K562 (cell line): Measurements from ENCODE around the gene MBNL2.

Experiments used
- ELF1 ChIP-seq: fragments of 200-800 bp; sonication (Bioruptor generic); IDR thresholded peaks from 2 replicates; pipeline ENCODE4 v1.6.1; 2016; ENCODE audit warnings: missing genetic modification characterization, missing compliant biosample characterization
- EZH2 ChIP-seq: IDR thresholded peaks from 2 replicates; pipeline ENCODE4 v1.6.1; 2012; ENCODE audit warnings: low read depth, mild to moderate bottlenecking, inconsistent platforms, low read length, borderline replicate concordance
- GABPA ChIP-seq: fragments of 200-800 bp; sonication (Bioruptor generic); conservative IDR thresholded peaks from 2 replicates; pipeline ENCODE4 v1.6.1; 2016; ENCODE audit warnings: low read depth, missing genetic modification characterization, missing compliant biosample characterization
- POLR2A ChIP-seq: fragments of 450-650 bp; conservative IDR thresholded peaks from 2 replicates; pipeline ENCODE4 v1.6.1; 2016
- RNF2 ChIP-seq: sonication (generic); IDR thresholded peaks from 2 replicates; pipeline ENCODE4 v1.6.1; 2016
- STAT6 ChIP-seq: sonication (generic); formaldehyde crosslinking; IDR thresholded peaks from 2 replicates; pipeline ENCODE4 v1.8.1; 2023; ENCODE audit warnings: mild to moderate bottlenecking, missing genetic modification reagents
- THAP12 ChIP-seq: fragments of 250-450 bp; sonication (Bioruptor Pico); IDR thresholded peaks from 2 replicates; pipeline ENCODE4 v1.9.0; 2021; ENCODE audit warnings: mild to moderate bottlenecking, inconsistent platforms
- ZBTB7A ChIP-seq: IDR thresholded peaks from 2 replicates; pipeline ENCODE4 v1.6.1; 2011; ENCODE audit warnings: low read depth, mild to moderate bottlenecking, low read length, moderate library complexity, borderline replicate concordance; ENCODE audit not compliant: control insufficient read depth
- ZNF239 ChIP-seq: fragments of 250-450 bp; sonication (Bioruptor Pico); IDR thresholded peaks from 2 replicates; pipeline ENCODE4 v1.4.0; 2020; ENCODE audit warnings: mild to moderate bottlenecking
- ZNF263 ChIP-seq: sonication (generic); formaldehyde crosslinking; IDR thresholded peaks from 2 replicates; pipeline ENCODE4 v1.8.0; 2022; ENCODE audit warnings: mild to moderate bottlenecking, missing genetic modification reagents, borderline replicate concordance

- no peak for TF ChIP-seq ELF1 (tag)
- TF ChIP-seq ZNF263 (CRISPR knock-in tag) = no peak
- no peak for TF ChIP-seq POLR2A
- no peak for TF ChIP-seq RNF2
- no peak for TF ChIP-seq GABPA
- no peak for TF ChIP-seq EZH2
- no peak for TF ChIP-seq ZBTB7A
- TF ChIP-seq ZNF239 = no peak
- no peak for TF ChIP-seq STAT6 (CRISPR knock-in tag)
- TF ChIP-seq THAP12 (CRISPR knock-in tag) = no peak
Measured at GRCh38 chr13:97339988-97340749, 118.0 kb downstream of the MBNL2 start.
